HepG2 (cell line): ENCODE data around the gene SMCHD1. TPM values are rescaled to one million over a fixed set of nuclear protein-coding genes. Genes with fewer than 3 reads are reported as not detected.

ENCODE experiments used
- EEA1 ChIP-seq: sonication (generic); formaldehyde crosslinking; IDR thresholded peaks from 2 replicates; pipeline ENCODE4 v1.5.1; 2020; ENCODE audit warnings: mild to moderate bottlenecking, missing genetic modification reagents, borderline replicate concordance
- GFI1 ChIP-seq: sonication (generic); formaldehyde crosslinking; IDR thresholded peaks from 2 replicates; pipeline ENCODE4 v1.5.0; 2020; ENCODE audit warnings: missing genetic modification reagents, mild to moderate bottlenecking, borderline replicate concordance
- MIXL1 ChIP-seq: IDR thresholded peaks from 2 replicates; pipeline ENCODE4 v1.6.1; 2016
- MTA1 ChIP-seq: sonication (generic); formaldehyde crosslinking; IDR thresholded peaks from 2 replicates; pipeline ENCODE4 v1.4.0; 2020; ENCODE audit warnings: missing genetic modification reagents, mild to moderate bottlenecking, borderline replicate concordance
- PHF5A ChIP-seq: IDR thresholded peaks from one replicate; pipeline ENCODE4 v1.6.1; 2018; ENCODE audit warnings: low read depth, missing genetic modification reagents; ENCODE audit not compliant: unreplicated experiment
- RAD21 ChIP-seq: fragments of 450-650 bp; formaldehyde crosslinking; IDR thresholded peaks from 2 replicates; pipeline ENCODE4 v1.5.0; 2020; ENCODE audit warnings: mild to moderate bottlenecking
- RBM22 ChIP-seq: fragments of 200-400 bp; formaldehyde crosslinking; optimal IDR thresholded peaks from 2 replicates; pipeline ENCODE3; 2017; ENCODE audit warnings: mild to moderate bottlenecking, low read length, moderate library complexity
- SUZ12 ChIP-seq: fragments of 150-350 bp; IDR thresholded peaks from 2 replicates; pipeline ENCODE4 v1.6.1; 2014; ENCODE audit warnings: low read depth, low read length
- ZNF230 ChIP-seq: sonication (generic); formaldehyde crosslinking; IDR thresholded peaks from 2 replicates; pipeline ENCODE4 v1.4.0; 2020; ENCODE audit warnings: mild to moderate bottlenecking, missing genetic modification reagents
- ZNF431 ChIP-seq: sonication (generic); formaldehyde crosslinking; IDR thresholded peaks from 2 replicates; pipeline ENCODE4 v1.9.0; 2022; ENCODE audit warnings: missing genetic modification reagents, low read depth, mild to moderate bottlenecking, borderline replicate concordance
- ZNF660 ChIP-seq: sonication (generic); formaldehyde crosslinking; IDR thresholded peaks from 2 replicates; pipeline ENCODE4 v1.5.1; 2020; ENCODE audit warnings: mild to moderate bottlenecking, low read depth, missing genetic modification reagents, borderline replicate concordance
- ZNF891 ChIP-seq: sonication (generic); formaldehyde crosslinking; IDR thresholded peaks from 2 replicates; pipeline ENCODE4 v1.5.0; 2020; ENCODE audit warnings: mild to moderate bottlenecking, missing genetic modification reagents
- polyA plus RNA-seq, 8 experiments: library from polyadenylated mRNA; depleted of rRNA in 3 of 8; stranded (reverse) in 7 of 8; unstranded in 1 of 8; fragments of >200 nt; fragmentation: Illumina TruSeq in 4 of 8; extraction: Trizol in 4 of 8; gene quantifications; 2 replicates each; pipeline versions ENCODE4 v1.2.1 to v1.2.3, GENCODE V29; 2011 to 2016; ENCODE audit warnings: low read depth in 4 of 8, missing spikeins in 1 of 8, mixed read lengths in 1 of 8; ENCODE audit not compliant: insufficient read depth in 1 of 8
- total RNA-seq, 5 experiments: library from RNA; depleted of rRNA; stranded (reverse); fragments of >200 nt; fragmentation: Illumina TruSeq; extraction: Trizol; gene quantifications; 2 replicates each; pipeline ENCODE4 v1.2.3, GENCODE V29; 2016; ENCODE audit warnings: low read depth in 1 of 5
- TF ChIP-seq, protein P1 (sequence below): sonication (generic); formaldehyde crosslinking; IDR thresholded peaks from 2 replicates; pipeline ENCODE4 v1.4.0; 2020; ENCODE audit warnings: missing genetic modification reagents
- TF ChIP-seq, protein P2 (sequence below): sonication (generic); formaldehyde crosslinking; IDR thresholded peaks from 2 replicates; pipeline ENCODE4 v1.5.1; 2020; ENCODE audit warnings: mild to moderate bottlenecking, missing genetic modification reagents
- TF ChIP-seq, protein P3 (sequence below): sonication (generic); formaldehyde crosslinking; IDR thresholded peaks from 2 replicates; pipeline ENCODE4 v1.4.0; 2020; ENCODE audit warnings: missing genetic modification reagents, borderline replicate concordance
- TF ChIP-seq, protein P4 (sequence below): sonication (generic); formaldehyde crosslinking; IDR thresholded peaks from 2 replicates; pipeline ENCODE4 v1.4.0; 2020; ENCODE audit warnings: missing genetic modification reagents, borderline replicate concordance
- TF ChIP-seq, protein P5 (sequence below): sonication (generic); formaldehyde crosslinking; IDR thresholded peaks from 2 replicates; pipeline ENCODE4 v1.8.0; 2022; ENCODE audit warnings: missing genetic modification reagents, mild to moderate bottlenecking, inconsistent platforms, borderline replicate concordance
- TF ChIP-seq, protein P6 (sequence below): sonication (generic); formaldehyde crosslinking; IDR thresholded peaks from 2 replicates; pipeline ENCODE4 v1.5.1; 2020; ENCODE audit warnings: missing genetic modification reagents, mild to moderate bottlenecking, borderline replicate concordance

The SMCHD1 gene
- total and polyA plus RNA-seq, 2 of the 13 experiments (the other 11 are each of a cell fraction or from before 2014, with no cell fraction given), result 21.4 to 93.6 TPM

DNA sequence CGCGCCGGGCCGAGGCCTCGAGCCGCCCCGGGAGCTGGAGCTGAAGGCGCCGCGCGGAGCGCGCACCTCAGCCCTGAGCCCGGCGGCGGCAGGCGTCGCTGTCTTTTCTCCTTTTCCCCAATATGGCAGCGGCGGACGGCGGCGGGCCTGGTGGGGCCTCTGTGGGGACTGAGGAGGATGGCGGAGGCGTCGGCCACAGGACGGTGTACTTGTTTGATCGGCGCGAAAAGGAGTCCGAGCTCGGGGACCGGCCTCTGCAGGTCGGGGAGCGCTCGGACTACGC is 369 bp downstream of the SMCHD1 start (continued):
- TF ChIP-seq, protein P1, sequence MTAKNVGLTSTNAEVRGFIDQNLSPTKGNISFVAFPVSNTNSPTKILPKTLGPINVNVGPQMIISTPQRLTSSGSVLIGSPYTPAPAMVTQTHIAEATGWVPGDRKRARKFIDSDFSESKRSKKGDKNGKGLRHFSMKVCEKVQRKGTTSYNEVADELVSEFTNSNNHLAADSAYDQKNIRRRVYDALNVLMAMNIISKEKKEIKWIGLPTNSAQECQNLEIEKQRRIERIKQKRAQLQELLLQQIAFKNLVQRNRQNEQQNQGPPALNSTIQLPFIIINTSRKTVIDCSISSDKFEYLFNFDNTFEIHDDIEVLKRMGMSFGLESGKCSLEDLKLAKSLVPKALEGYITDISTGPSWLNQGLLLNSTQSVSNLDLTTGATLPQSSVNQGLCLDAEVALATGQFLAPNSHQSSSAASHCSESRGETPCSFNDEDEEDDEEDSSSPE (CRISPR knock-in tag), result no peak
- TF ChIP-seq ZNF891 (CRISPR knock-in tag), result peak; percentile 2; the same call in 1 of the 2 replicates
- no peak for TF ChIP-seq RBM22
- 0 out of 2 replicates have a peak, but pooled peaks have one; percentile 7 for TF ChIP-seq RAD21
- no peak for TF ChIP-seq ZNF431
- TF ChIP-seq, protein P2, sequence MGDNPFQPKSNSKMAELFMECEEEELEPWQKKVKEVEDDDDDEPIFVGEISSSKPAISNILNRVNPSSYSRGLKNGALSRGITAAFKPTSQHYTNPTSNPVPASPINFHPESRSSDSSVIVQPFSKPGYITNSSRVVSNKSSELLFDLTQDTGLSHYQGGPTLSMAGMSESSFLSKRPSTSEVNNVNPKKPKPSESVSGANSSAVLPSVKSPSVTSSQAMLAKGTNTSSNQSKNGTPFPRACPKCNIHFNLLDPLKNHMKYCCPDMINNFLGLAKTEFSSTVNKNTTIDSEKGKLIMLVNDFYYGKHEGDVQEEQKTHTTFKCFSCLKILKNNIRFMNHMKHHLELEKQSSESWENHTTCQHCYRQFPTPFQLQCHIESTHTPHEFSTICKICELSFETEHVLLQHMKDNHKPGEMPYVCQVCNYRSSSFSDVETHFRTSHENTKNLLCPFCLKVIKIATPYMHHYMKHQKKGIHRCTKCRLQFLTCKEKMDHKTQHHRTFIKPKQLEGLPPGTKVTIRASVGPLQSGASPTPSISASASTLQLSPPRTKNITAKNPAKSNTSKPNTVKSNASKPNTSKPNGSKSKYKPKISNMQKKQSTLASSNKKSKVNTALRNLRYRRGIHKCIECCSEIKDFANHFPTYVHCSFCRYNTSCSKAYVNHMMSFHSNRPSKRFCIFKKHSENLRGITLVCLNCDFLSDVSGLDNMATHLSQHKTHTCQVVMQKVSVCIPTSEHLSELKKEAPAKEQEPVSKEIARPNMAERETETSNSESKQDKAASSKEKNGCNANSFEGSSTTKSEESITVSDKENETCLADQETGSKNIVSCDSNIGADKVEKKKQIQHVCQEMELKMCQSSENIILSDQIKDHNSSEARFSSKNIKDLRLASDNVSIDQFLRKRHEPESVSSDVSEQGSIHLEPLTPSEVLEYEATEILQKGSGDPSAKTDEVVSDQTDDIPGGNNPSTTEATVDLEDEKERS, result no peak
- TF ChIP-seq, protein P3, sequence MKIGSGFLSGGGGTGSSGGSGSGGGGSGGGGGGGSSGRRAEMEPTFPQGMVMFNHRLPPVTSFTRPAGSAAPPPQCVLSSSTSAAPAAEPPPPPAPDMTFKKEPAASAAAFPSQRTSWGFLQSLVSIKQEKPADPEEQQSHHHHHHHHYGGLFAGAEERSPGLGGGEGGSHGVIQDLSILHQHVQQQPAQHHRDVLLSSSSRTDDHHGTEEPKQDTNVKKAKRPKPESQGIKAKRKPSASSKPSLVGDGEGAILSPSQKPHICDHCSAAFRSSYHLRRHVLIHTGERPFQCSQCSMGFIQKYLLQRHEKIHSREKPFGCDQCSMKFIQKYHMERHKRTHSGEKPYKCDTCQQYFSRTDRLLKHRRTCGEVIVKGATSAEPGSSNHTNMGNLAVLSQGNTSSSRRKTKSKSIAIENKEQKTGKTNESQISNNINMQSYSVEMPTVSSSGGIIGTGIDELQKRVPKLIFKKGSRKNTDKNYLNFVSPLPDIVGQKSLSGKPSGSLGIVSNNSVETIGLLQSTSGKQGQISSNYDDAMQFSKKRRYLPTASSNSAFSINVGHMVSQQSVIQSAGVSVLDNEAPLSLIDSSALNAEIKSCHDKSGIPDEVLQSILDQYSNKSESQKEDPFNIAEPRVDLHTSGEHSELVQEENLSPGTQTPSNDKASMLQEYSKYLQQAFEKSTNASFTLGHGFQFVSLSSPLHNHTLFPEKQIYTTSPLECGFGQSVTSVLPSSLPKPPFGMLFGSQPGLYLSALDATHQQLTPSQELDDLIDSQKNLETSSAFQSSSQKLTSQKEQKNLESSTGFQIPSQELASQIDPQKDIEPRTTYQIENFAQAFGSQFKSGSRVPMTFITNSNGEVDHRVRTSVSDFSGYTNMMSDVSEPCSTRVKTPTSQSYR (CRISPR knock-in tag), result no peak
- no peak for TF ChIP-seq GFI1 (CRISPR knock-in tag)
- TF ChIP-seq ZNF230 (CRISPR knock-in tag), result no peak
- no peak for TF ChIP-seq PHF5A (CRISPR knock-in tag)
- no peak for TF ChIP-seq MIXL1 (CRISPR knock-in tag)
- TF ChIP-seq, protein P4, sequence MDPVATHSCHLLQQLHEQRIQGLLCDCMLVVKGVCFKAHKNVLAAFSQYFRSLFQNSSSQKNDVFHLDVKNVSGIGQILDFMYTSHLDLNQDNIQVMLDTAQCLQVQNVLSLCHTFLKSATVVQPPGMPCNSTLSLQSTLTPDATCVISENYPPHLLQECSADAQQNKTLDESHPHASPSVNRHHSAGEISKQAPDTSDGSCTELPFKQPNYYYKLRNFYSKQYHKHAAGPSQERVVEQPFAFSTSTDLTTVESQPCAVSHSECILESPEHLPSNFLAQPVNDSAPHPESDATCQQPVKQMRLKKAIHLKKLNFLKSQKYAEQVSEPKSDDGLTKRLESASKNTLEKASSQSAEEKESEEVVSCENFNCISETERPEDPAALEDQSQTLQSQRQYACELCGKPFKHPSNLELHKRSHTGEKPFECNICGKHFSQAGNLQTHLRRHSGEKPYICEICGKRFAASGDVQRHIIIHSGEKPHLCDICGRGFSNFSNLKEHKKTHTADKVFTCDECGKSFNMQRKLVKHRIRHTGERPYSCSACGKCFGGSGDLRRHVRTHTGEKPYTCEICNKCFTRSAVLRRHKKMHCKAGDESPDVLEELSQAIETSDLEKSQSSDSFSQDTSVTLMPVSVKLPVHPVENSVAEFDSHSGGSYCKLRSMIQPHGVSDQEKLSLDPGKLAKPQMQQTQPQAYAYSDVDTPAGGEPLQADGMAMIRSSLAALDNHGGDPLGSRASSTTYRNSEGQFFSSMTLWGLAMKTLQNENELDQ (CRISPR knock-in tag), result no peak
- TF ChIP-seq ZNF660 (CRISPR knock-in tag), result no peak
- TF ChIP-seq, protein P5, sequence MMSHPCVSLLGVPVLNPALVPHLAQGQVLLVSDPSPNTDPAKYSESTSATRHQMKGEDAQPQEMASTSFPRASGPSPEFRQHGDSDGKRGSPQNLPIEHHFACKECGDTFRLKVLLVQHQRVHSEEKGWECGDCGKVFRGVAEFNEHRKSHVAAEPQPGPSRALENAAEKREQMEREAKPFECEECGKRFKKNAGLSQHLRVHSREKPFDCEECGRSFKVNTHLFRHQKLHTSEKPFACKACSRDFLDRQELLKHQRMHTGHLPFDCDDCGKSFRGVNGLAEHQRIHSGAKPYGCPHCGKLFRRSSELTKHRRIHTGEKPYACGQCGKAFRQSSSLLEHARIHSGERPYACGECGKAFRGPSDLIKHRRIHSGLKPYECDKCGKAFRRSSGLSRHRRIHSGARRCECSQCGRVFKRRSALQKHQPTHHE (CRISPR knock-in tag), result no peak
- TF ChIP-seq EEA1 (CRISPR knock-in tag), result no peak
- no peak for TF ChIP-seq MTA1 (CRISPR knock-in tag)
- no peak for TF ChIP-seq SUZ12
- TF ChIP-seq, protein P6, sequence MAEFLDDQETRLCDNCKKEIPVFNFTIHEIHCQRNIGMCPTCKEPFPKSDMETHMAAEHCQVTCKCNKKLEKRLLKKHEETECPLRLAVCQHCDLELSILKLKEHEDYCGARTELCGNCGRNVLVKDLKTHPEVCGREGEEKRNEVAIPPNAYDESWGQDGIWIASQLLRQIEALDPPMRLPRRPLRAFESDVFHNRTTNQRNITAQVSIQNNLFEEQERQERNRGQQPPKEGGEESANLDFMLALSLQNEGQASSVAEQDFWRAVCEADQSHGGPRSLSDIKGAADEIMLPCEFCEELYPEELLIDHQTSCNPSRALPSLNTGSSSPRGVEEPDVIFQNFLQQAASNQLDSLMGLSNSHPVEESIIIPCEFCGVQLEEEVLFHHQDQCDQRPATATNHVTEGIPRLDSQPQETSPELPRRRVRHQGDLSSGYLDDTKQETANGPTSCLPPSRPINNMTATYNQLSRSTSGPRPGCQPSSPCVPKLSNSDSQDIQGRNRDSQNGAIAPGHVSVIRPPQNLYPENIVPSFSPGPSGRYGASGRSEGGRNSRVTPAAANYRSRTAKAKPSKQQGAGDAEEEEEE (CRISPR knock-in tag), result no peak
